Gastroesophageal sphincter (tissue), 3 donors: ENCODE measurements around the gene ATP1A3.

Source experiments
- POLR2AphosphoS5 ChIP-seq: sonication (generic); formaldehyde crosslinking; IDR thresholded peaks from one replicate; pipeline ENCODE4 v1.6.1; 2017; ENCODE audit warnings: antibody characterized with exemption
- TF ChIP-seq, protein P1 (sequence below), 4 experiments: fragments of 200-600 bp in 2 of 4; fragments of 450-650 bp in 2 of 4; sonication (generic) in 1 of 4; IDR thresholded peaks; one replicate each; pipeline ENCODE4 v1.5.1; 2017 to 2019; ENCODE audit warnings: antibody characterized with exemption in 4 of 4, mild to moderate bottlenecking in 2 of 4, moderate library complexity in 2 of 4

DNA sequence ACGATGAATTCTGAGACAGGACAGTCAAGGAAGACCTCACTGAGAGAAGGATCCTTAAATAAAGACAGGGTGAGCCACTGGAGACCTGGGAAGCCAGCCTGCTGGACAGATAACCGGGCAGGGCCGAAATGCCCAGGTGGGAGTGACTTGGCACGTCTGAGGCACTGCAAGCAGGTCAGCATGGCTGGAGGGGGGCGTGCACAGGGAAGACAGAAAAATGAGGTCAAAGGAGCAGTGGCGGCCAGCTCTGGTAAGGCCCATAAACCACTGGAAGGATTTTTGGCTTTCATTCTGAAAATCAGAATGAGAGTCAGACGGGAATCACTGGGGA is 5.8 kb upstream of the ATP1A3 start:
- TF ChIP-seq, protein P1, sequence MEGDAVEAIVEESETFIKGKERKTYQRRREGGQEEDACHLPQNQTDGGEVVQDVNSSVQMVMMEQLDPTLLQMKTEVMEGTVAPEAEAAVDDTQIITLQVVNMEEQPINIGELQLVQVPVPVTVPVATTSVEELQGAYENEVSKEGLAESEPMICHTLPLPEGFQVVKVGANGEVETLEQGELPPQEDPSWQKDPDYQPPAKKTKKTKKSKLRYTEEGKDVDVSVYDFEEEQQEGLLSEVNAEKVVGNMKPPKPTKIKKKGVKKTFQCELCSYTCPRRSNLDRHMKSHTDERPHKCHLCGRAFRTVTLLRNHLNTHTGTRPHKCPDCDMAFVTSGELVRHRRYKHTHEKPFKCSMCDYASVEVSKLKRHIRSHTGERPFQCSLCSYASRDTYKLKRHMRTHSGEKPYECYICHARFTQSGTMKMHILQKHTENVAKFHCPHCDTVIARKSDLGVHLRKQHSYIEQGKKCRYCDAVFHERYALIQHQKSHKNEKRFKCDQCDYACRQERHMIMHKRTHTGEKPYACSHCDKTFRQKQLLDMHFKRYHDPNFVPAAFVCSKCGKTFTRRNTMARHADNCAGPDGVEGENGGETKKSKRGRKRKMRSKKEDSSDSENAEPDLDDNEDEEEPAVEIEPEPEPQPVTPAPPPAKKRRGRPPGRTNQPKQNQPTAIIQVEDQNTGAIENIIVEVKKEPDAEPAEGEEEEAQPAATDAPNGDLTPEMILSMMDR (IDR thresholded peaks at IDR 0.05): no peak
- no peak for TF ChIP-seq POLR2AphosphoS5
